Measurements from ENCODE around the gene ADAMTS14.

GRCh38 chr10:70672165-70673042 is at the start of gene ADAMTS14:
- TF ChIP-seq POLR2A (IDR thresholded peaks at IDR 0.05) (no peak), EP300 (IDR thresholded peaks at IDR 0.05) (no peak)
- TF ChIP-seq, protein P1, sequence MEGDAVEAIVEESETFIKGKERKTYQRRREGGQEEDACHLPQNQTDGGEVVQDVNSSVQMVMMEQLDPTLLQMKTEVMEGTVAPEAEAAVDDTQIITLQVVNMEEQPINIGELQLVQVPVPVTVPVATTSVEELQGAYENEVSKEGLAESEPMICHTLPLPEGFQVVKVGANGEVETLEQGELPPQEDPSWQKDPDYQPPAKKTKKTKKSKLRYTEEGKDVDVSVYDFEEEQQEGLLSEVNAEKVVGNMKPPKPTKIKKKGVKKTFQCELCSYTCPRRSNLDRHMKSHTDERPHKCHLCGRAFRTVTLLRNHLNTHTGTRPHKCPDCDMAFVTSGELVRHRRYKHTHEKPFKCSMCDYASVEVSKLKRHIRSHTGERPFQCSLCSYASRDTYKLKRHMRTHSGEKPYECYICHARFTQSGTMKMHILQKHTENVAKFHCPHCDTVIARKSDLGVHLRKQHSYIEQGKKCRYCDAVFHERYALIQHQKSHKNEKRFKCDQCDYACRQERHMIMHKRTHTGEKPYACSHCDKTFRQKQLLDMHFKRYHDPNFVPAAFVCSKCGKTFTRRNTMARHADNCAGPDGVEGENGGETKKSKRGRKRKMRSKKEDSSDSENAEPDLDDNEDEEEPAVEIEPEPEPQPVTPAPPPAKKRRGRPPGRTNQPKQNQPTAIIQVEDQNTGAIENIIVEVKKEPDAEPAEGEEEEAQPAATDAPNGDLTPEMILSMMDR (IDR thresholded peaks at IDR 0.05), result no peak

Data from tibial nerve (tissue), 4 donors.